H1 (cell line): ENCODE measurements around the gene HOGA1. TPM values are rescaled to one million over a fixed set of nuclear protein-coding genes. Genes with fewer than 3 reads are reported as not detected.

ENCODE experiments used
- ATF2 ChIP-seq: IDR thresholded peaks from 2 replicates; pipeline ENCODE4 v1.6.1; 2012; ENCODE audit warnings: low read length, inconsistent platforms
- JUND ChIP-seq: IDR thresholded peaks from 2 replicates; pipeline ENCODE4 v1.6.1; 2011; ENCODE audit warnings: mild to moderate bottlenecking, improper control_type of control experiment, low read length
- MAFK ChIP-seq: IDR thresholded peaks from 2 replicates; pipeline ENCODE4 v1.6.1; 2012; ENCODE audit warnings: low read depth, mild to moderate bottlenecking, improper control_type of control experiment, low read length
- MAX ChIP-seq: IDR thresholded peaks from 2 replicates; pipeline ENCODE4 v1.6.1; 2012; ENCODE audit warnings: inconsistent platforms
- NRF1 ChIP-seq: IDR thresholded peaks from 2 replicates; pipeline ENCODE4 v1.6.1; 2011; ENCODE audit warnings: mild to moderate bottlenecking, low read depth, low read length, improper control_type of control experiment
- POLR2AphosphoS5 ChIP-seq: IDR thresholded peaks from 2 replicates; pipeline ENCODE4 v1.6.1; 2011; ENCODE audit warnings: low read depth, low read length
- polyA plus RNA-seq, 7 experiments: library from polyadenylated mRNA; depleted of rRNA in 3 of 7; stranded (reverse) in 5 of 7; unstranded in 2 of 7; fragments of >200 nt in 5 of 7; fragments of 200-250 nt in 2 of 7; gene quantifications; 1 replicate in 5 of 7; 2 replicates in 1 of 7; 4 replicates in 1 of 7; pipeline versions ENCODE4 v1.2.1 to v1.2.3, GENCODE V29; 2011 to 2013; ENCODE audit warnings: missing spikeins in 2 of 7, mixed read lengths in 2 of 7
- total RNA-seq: library from RNA; stranded (reverse); fragmentation: NEBNext Ultra II Directional; extraction: Animal tissue kit (Norgen Biotek cat#: 25700); gene quantifications from 2 replicates; pipeline ENCODE4 v1.2.1, GENCODE V29; 2021

The HOGA1 gene
- total and polyA plus RNA-seq, 2 of the 8 experiments (the other 6 are each of a cell fraction or from before 2014, with no cell fraction given), result 0.28 to 1.00 TPM

DNA sequence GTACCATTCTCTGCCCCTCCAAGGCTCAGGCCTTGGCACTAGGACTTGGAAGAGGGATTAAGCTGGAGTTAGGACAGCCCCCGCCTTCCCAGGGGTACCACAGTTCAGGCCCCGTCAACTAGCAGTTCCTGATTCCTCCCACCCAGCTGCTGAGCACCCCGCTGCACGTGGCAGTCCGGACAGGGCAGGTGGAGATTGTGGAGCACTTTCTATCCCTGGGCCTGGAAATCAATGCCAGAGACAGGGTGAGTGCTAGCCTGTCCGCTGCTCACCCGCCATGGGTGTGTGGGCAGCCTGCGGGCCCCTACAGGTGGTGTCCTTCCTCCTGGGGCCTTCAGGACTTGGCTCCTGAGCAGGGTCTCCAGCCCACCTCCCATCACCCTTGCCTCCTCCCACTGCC, 2.0 kb upstream of the HOGA1 start (continued):
- TF ChIP-seq MAFK (no peak), ATF2 (no peak), JUND (no peak), NRF1 (no peak), MAX (no peak), POLR2AphosphoS5 (no peak)
